Transverse colon (tissue), 3 donors: ENCODE data around the gene ZNF280B.

ENCODE experiments used
- CTCF ChIP-seq, 5 experiments: fragments of 200-600 bp in 3 of 5; fragments of 450-650 bp in 2 of 5; sonication (generic) in 3 of 5; IDR thresholded peaks; 1 replicate in 2 of 5; 2 replicates in 3 of 5; pipeline ENCODE4 v1.5.1; 2016 to 2017; ENCODE audit warnings: antibody characterized with exemption in 5 of 5, inconsistent platforms in 3 of 5, mild to moderate bottlenecking in 2 of 5, moderate library complexity in 1 of 5
- EP300 ChIP-seq: sonication (generic); formaldehyde crosslinking; IDR thresholded peaks from one replicate; pipeline ENCODE4 v1.6.1; 2017; ENCODE audit warnings: antibody characterized with exemption, low read depth
- POLR2A ChIP-seq: fragments of 450-650 bp; IDR thresholded peaks from one replicate; pipeline ENCODE4 v1.6.1; 2016; ENCODE audit warnings: antibody characterized with exemption, mild to moderate bottlenecking, moderate library complexity

GRCh38 chr22:22536515-22536914 is 28.0 kb upstream of the ZNF280B start:
- TF ChIP-seq CTCF (IDR thresholded peaks at IDR 0.05) (no peak), EP300 (no peak), POLR2A (no peak)
